HS-5 (cell line): ENCODE measurements around the gene MCM10.
"Not testable (repeated sequence)": the region's sequence is repeated elsewhere in the genome, so short reads cannot be mapped to it uniquely, and the experiment has no call there.

Source experiments
- DNase-seq: peaks from one replicate; pipeline ENCODE4 v3.0.0-alpha.2; 2012; ENCODE audit warnings: low read depth

Gene MCM10

GRCh38 chr10:13160934-13161856, at the start of gene MCM10:
Gene MCM10 (plus strand): TSS chr10:13161558. CDS start chr10:13164203, 2,645 bp downstream.
- DNase-seq, result peak; percentile 82

- DNase-seq, result no peak
Measured at GRCh38 chr10:13113544-13113943, 47.8 kb upstream of the MCM10 start.

DNA sequence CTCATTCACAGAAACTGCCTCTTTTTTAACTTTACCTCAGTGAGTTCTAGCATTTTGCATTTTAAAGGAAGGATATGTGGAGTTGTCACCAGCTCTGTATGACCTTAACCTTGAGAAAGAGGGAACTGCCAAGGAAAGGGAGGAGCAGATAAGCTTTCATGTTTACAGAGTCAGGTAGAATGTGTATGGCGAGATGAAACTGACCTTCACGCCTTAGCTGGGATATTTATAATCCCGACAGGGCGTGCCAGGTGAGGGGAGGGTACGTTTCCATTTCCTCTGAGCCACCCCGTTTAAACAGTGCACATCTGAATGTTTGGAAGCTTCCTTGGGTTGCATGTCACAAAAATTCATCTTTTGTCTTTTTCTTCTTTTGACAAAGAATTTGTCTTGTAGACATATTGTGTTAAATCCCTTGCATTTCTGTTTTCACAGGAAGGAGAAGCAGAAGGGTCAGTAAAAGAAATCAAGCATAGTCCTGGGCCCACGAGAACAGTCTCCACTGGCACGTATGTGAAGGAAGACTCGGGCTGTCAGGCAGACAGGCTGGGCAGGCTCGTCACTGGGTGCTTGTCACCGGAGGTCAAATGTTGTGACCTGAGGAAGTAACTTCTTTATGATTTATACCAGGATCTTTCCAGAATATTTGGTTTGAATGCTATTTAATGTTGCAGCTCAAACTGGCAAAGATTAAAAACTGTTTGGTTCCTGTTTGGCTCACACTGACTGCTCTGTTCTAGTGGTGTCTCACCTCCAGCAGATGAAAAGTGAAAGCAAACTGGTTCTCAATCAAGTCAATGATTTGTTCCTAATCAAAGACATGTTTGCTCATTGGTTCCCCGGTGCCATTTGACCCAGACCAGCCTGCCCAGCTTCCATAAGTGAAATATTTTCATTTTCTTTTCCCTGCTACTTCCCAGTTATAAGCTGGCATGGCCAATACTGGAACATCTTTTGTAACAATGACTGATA, 45.2 kb upstream of the MCM10 start:
- DNase-seq, result no peak

GRCh38 chr10:13117841-13118783, 43.2 kb upstream of the MCM10 start:
- no peak for DNase-seq

DNA sequence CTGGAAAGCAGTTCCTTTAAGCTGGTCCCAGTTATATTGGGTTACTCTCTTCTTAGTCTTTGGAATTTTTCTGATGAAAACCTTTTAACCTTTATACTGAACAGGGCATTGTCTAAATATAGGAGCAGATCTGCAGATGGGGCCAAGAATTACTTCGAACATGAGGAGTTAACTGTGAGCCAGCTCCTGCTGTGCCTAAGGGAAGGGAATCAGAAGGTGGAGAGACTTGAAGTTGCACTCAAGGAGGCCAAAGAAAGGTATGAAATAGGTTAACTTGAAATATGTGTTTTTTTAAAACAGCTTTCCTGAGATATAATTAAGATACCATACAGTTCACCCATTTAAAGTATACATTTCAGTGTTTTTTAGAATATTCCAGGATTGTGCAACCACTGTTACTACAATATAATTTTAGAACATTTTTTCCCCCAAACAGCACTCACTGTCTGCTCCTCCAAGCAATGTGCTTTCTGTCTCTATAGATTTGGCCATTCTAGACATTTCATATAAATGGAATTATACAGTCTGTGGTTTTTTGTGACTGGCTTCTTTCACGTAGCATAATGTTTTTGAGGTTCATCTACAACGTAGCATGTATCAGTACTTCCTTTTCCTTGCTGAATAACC, 42.5 kb upstream of the MCM10 start:
- DNase-seq, result no peak

DNA sequence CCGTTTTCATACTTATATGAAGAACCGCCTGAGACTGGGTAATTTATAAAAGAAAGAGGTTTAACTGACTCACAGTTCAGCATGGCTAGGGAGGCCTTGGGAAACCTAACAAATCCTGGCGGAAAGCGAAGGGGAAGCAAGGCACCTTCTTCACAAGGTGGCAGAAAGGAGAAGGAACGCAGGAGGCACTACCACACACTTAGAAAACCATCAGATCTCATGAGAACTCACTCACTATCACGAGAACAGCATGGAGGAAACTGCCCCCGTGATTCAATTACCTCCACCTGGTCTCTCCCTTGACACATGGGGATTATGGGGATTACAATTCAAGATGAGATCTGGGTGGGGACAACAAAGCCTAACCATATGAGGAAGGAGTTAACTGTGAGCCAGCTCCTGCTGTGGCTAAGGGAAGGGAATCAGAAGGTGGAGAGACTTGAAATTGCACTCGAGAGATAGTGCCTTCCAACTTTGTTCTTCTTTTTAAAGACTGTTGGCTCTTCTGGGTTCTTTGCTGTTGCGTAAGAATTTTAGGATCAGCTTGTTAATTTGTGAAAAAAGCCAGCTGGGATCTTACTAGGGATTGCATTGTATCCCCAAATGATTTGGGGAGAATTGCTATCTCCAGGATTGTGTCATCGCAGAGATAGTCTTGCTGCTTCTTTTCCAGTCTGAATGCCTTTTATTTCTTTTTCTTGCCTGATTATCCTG, 40.4 kb upstream of the MCM10 start:
- DNase-seq, result no peak

DNA sequence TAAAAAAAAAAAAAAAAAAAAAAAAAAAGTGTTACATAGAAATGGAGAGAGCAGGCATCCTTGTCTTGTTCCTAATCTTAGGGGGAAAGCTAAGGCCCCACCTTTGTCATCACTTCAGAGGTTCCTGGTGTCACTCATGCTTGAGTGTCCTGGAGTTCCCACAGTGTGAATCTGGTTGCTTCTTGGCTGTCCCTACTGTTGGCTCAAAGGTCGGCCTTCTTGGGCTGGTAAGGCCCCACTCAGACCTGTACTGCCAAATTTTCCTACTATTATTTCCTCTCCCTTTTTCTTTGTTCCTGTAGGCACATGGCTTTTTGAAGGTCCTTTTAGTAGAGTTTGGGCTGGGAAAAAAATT, 39.9 kb upstream of the MCM10 start:
- no peak for DNase-seq

DNA sequence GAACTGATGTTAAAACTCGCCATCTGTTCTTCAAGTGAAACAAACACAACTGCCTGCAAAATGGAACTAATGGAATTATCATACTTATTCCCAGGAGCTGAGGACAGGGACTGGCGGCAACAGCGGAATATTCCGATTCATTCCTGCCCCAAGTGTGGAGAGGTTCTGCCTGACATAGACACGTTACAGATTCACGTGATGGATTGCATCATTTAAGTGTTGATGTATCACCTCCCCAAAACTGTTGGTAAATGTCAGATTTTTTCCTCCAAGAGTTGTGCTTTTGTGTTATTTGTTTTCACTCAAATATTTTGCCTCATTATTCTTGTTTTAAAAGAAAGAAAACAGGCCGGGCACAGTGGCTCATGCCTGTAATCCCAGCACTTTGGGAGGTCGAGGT, 24.7 kb upstream of the MCM10 start:
- DNase-seq, result no peak

DNA sequence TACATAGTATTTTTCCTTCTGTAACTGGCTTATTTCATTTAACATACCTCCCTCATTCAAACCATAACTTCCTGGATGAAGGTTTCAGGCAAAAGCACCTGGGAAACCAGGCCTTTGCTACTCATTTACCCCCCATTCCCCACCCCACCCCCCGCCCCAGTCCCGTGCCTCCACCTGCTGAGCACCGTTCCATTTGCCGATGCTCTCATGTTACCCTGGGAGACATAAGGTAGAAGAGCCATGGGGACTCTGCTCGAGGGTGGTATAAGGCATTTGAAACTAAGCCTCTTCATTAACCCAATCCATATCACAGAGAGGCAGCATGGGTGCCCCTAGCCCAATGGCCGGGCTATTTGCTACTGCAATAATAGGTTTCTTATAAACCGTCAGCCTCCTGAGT, 22.2 kb upstream of the MCM10 start:
- DNase-seq, result no peak

- no peak for DNase-seq
Measured at GRCh38 chr10:13139676-13140075, 21.7 kb upstream of the MCM10 start.

DNA sequence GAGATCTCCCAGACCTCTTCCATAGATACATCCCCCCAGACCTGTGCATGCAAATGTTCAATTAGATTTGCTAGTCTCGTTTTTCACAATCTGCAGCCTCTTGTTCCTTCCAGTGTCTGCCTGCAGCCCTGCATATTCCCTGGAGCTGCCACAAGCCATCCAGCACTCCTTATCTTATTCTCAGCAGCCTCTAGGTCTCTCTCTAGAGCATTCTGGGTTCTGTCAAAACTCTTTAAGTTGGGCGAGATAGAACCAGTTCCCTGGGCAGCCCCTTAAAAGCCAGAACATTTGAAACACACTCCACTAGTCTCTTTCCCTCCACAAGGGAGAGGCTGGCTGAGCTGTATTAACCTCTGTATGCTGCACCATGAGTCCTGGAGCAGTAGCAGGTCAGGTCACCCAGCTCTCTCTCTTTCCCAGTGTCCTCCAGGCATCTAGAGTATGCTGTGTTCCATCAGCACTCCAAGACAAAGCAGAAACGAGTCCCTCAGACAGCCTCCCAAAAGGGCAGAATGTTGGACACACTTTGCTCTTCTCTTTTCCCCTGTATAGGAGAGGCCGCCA, 20.6 kb upstream of the MCM10 start:
- DNase-seq, result no peak

- no peak for DNase-seq
Measured at GRCh38 chr10:13143766-13144165, 17.6 kb upstream of the MCM10 start.

DNA sequence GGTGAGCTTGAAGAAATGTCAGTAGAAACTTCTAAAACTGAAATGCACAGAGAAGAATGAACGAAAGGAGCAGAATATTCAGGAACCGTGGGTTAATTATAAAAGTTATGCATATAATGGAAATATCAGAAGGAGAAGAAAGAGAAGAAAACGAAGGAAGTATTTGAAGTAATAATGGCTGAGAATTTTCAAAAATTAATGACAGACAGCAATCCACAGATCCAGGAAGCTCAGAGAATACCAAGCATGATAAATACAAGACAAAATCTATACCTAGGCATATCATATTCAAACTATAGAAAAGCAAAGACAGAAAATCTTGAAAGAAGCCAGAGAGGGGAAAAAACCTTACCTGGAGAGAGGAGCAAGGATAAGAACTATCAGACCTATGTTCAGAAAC, 16.5 kb upstream of the MCM10 start:
- no peak for DNase-seq

- no peak for DNase-seq
Measured at GRCh38 chr10:13146379-13146778, 15.0 kb upstream of the MCM10 start.

DNA sequence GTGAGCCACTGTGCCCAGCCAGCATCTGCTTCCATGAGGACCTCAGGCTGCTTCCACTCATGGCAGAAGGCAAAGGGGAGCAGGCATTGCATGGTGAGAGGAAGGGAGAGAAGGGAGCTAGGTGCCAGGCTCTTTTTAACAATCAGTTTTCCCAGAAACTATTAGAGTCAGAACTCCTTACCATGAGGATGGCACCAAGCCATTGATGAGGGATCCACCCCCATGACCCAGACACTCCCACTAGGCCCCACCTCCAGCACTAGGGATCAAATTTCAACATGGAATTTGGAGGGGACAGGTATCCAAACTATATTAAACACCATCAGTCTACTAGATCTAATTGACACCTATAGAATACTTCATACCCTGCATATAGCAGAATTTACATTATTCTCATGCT, 14.2 kb upstream of the MCM10 start:
- DNase-seq, result no peak

DNA sequence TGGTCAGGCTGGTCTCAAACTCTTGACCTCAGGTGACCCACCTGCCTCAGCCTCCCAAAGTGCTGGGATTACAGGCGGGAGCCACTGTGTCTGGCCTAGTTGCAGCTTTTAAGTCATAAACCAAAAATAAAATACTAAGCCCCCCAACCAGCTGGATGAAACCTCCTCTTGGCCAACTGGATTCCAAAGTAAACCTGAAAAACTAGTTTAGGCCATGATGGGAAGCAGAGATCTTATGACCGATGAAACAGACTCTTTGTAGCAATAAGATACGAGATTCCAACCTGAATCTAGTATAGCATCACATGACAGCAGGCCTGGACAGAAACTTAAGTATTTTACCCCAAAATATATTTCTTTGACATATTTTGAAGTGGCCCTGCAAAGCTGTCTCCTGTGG, 9.1 kb upstream of the MCM10 start:
- no peak for DNase-seq

GRCh38 chr10:13155860-13156259, 5.5 kb upstream of the MCM10 start:
- DNase-seq, result not testable (repeated sequence)

GRCh38 chr10:13158401-13158800, 3.0 kb upstream of the MCM10 start:
- no peak for DNase-seq

GRCh38 chr10:13161857-13162271, 506 bp downstream of the MCM10 start:
- no peak for DNase-seq

DNA sequence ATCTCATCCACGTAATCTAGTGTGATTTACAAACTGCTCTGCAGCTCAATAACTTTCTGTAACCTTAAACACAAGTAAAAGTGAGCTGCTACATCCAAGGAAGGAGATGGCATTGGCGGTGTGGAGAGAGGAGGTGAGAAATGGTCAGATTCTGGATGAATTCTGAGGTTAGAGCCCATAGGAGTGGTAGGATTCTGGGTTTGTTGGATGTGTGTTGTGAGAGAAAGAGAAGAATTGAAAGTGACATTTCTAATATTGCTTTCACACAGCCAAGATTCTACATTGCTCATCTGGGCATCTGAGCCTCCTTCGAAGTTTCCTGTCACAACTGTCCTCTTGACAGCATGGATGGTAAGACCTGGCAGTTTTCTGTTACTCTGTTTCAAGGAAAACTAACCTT, 2.5 kb downstream of the MCM10 start:
- DNase-seq, result no peak
